MM.1S (cell line): ENCODE results near the gene MYO1C.

ENCODE experiments used
- DNase-seq: peaks from one replicate; pipeline ENCODE4 v3.0.0-alpha.2; 2015
- H2AFZ ChIP-seq: fragments of 300-600 bp; sonication (generic); 2 replicates; pipeline ENCODE4 v1.6.0; 2016; ENCODE audit warnings: antibody characterized with exemption, low read length
- H3F3A ChIP-seq: fragments of 300-600 bp; sonication (generic); 2 replicates; pipeline ENCODE4 v1.6.1; 2016; ENCODE audit warnings: mild to moderate bottlenecking, antibody characterized with exemption, low read length, moderate library complexity, mixed read lengths; ENCODE audit not compliant: insufficient read depth
- H3K27ac ChIP-seq: fragments of 300-600 bp; sonication (generic); 2 replicates; pipeline ENCODE4 v1.5.1; 2016; ENCODE audit warnings: mild to moderate bottlenecking, low read length
- H3K27me3 ChIP-seq: fragments of 300-600 bp; sonication (generic); replicated peaks from 2 replicates; pipeline ENCODE4 v1.6.0; 2016; ENCODE audit warnings: low read length; ENCODE audit not compliant: insufficient read depth
- H3K36me3 ChIP-seq: fragments of 300-600 bp; sonication (generic); replicated peaks from 2 replicates; pipeline ENCODE4 v1.6.1; 2016; ENCODE audit warnings: mild to moderate bottlenecking, low read length, mixed read lengths; ENCODE audit not compliant: insufficient read depth
- H3K4me1 ChIP-seq: fragments of 300-600 bp; sonication (generic); 2 replicates; pipeline ENCODE4 v1.6.1; 2016; ENCODE audit warnings: low read length, mixed read lengths
- H3K4me2 ChIP-seq: fragments of 300-600 bp; sonication (generic); 2 replicates; pipeline ENCODE4 v1.6.0; 2016; ENCODE audit warnings: low read depth, low read length
- H3K4me3 ChIP-seq: fragments of 300-600 bp; sonication (generic); 2 replicates; pipeline ENCODE4 v1.5.1; 2016; ENCODE audit warnings: low read length, mixed read lengths
- H3K79me2 ChIP-seq: fragments of 300-600 bp; sonication (generic); 2 replicates; pipeline ENCODE4 v1.6.1; 2016; ENCODE audit warnings: mixed run types, low read length, mixed read lengths
- H3K9ac ChIP-seq: fragments of 300-600 bp; sonication (generic); 2 replicates; pipeline ENCODE4 v1.6.1; 2016; ENCODE audit warnings: low read length, mixed read lengths
- H3K9me2 ChIP-seq: fragments of 300-600 bp; sonication (generic); replicated peaks from 2 replicates; pipeline ENCODE4 v1.6.1; 2016; ENCODE audit warnings: mild to moderate bottlenecking, low read length, mixed read lengths; ENCODE audit not compliant: insufficient read depth
- H3K9me3 ChIP-seq: fragments of 300-600 bp; sonication (generic); replicated peaks from 2 replicates; pipeline ENCODE4 v1.6.1; 2016; ENCODE audit warnings: mild to moderate bottlenecking, low read length, mixed read lengths; ENCODE audit not compliant: insufficient read depth
- H4K20me1 ChIP-seq: fragments of 300-600 bp; sonication (generic); 2 replicates; pipeline ENCODE4 v1.6.1; 2016; ENCODE audit warnings: mild to moderate bottlenecking, low read length, moderate library complexity, mixed read lengths; ENCODE audit not compliant: insufficient read depth
- EZH2 ChIP-seq: fragments of 300-600 bp; sonication (generic); optimal IDR thresholded peaks from 2 replicates; pipeline ENCODE3; 2017; ENCODE audit warnings: low read depth, mild to moderate bottlenecking, antibody characterized with exemption, low read length, mixed read lengths
- EZH2phosphoT487 ChIP-seq: fragments of 300-600 bp; sonication (generic); IDR thresholded peaks from 2 replicates; pipeline ENCODE4 v1.6.1; 2018; ENCODE audit warnings: antibody characterized with exemption, low read length
- TF ChIP-seq, protein P1 (sequence below): fragments of 300-600 bp; sonication (generic); IDR thresholded peaks from 2 replicates; pipeline ENCODE4 v1.5.1; 2016; ENCODE audit warnings: antibody characterized with exemption, low read length, mixed read lengths

Gene MYO1C

GRCh38 chr17:1470755-1471462 lies 21.6 kb downstream of the MYO1C start:
- Histone ChIP-seq H3K4me2 (no peak overlapping the region), H3K9ac (no peak overlapping the region), H4K20me1 (no peaks in the 10 kb centered on the region), H3K27ac (no peak overlapping the region), H2AFZ (no peak overlapping the region), H3K4me3 (no peak overlapping the region), H3K9me2 (no peaks in the 10 kb centered on the region), H3F3A (no peaks in the 10 kb centered on the region), H3K4me1 (no peaks in the 10 kb centered on the region), H3K27me3 (no peaks in the 10 kb centered on the region), H3K9me3 (no peaks in the 10 kb centered on the region), H3K79me2 (no peaks in the 10 kb centered on the region), H3K36me3 (no peaks in the 10 kb centered on the region)
- no peak for DNase-seq
- no peak for TF ChIP-seq EZH2phosphoT487
- TF ChIP-seq, protein P1, sequence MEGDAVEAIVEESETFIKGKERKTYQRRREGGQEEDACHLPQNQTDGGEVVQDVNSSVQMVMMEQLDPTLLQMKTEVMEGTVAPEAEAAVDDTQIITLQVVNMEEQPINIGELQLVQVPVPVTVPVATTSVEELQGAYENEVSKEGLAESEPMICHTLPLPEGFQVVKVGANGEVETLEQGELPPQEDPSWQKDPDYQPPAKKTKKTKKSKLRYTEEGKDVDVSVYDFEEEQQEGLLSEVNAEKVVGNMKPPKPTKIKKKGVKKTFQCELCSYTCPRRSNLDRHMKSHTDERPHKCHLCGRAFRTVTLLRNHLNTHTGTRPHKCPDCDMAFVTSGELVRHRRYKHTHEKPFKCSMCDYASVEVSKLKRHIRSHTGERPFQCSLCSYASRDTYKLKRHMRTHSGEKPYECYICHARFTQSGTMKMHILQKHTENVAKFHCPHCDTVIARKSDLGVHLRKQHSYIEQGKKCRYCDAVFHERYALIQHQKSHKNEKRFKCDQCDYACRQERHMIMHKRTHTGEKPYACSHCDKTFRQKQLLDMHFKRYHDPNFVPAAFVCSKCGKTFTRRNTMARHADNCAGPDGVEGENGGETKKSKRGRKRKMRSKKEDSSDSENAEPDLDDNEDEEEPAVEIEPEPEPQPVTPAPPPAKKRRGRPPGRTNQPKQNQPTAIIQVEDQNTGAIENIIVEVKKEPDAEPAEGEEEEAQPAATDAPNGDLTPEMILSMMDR, result no peak
- no peak for TF ChIP-seq EZH2

DNA sequence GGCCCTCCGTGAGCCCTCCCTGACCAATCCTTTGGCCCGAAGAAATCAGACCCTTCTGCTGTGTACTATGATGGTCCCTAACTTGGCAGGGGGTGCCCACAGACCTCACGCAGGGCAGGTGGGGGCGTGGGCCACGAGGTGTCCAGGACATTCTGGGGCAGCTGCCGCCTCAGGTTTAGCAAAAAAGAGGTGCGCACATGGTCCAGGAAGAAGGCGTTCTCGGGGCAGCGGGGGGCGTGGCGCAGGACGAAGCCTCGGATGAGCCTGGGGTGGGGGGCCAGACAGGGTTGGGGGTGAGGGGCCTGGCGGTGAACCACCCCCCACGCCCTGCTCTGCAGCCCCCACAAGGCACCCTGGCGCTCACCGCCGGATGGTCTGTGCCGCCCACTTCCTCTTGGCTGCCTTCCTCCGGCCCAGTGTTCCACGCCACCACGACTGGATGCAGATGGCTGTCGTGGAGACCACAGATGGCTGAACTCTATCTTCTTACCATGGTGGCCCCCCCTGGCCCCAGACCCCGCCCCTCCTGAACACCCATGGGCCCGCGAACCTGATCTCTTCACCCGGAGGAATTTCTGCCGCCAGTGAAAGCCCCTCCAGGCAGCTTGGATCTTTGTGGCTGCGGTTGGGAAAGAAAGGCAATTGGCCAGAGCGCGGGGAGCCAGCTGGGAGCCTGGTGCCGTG lies 22.3 kb downstream of the MYO1C start:
- Histone ChIP-seq H3K9me3 (no peaks in the 10 kb centered on the region), H3K9ac (no peak overlapping the region), H3K9me2 (no peaks in the 10 kb centered on the region), H3K79me2 (no peaks in the 10 kb centered on the region), H3K36me3 (no peaks in the 10 kb centered on the region), H3K27ac (no peak overlapping the region), H3K4me1 (no peaks in the 10 kb centered on the region), H3K4me3 (no peak overlapping the region), H2AFZ (no peak overlapping the region), H3K4me2 (no peak overlapping the region), H4K20me1 (no peaks in the 10 kb centered on the region), H3F3A (no peaks in the 10 kb centered on the region), H3K27me3 (no peaks in the 10 kb centered on the region)
- no peak for DNase-seq
- no peak for TF ChIP-seq EZH2phosphoT487
- TF ChIP-seq, protein P1, result no peak
- no peak for TF ChIP-seq EZH2

DNA sequence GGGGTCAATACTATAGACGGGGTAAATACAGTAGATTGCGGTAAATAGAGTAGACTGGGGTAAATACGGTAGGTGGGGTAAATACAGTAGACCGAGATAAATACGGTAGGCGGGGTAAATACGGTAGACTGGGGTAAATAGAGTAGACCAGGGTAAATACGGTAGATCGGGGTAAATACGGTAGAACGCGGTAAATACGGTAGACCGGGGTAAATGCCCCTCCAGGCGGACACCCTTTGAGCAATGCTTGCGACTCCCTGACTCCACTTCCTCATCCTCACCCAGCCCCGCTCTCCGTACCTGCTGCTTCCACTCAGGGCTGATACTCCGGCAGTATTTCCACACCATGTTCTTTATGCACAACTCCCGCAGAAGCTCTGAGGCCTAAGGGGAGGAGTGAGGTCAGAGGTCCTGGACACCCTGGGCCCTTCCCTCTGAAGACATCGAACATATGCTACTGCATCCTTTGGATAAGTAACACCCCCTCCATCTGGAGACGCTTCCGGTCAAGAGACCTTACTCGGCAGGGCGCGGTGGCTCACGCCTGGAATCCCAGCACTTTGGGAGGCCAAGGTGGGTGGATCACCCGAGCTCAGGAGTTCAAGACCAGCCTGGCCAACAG lies 23.1 kb downstream of the MYO1C start:
- no peaks in the 10 kb centered on the region for H3K27me3 ChIP-seq
- no peak overlapping the region for H3K4me2 ChIP-seq
- no peaks in the 10 kb centered on the region for H4K20me1 ChIP-seq
- no peaks in the 10 kb centered on the region for H3K9me3 ChIP-seq
- no peaks in the 10 kb centered on the region for H3K9me2 ChIP-seq
- TF ChIP-seq EZH2phosphoT487 (no peak), EZH2 (no peak)
- TF ChIP-seq, protein P1, result no peak
- no peaks in the 10 kb centered on the region for H3K36me3 ChIP-seq
- H3K79me2 ChIP-seq, result no peaks in the 10 kb centered on the region
- no peaks in the 10 kb centered on the region for H3F3A ChIP-seq
- no peak overlapping the region for H3K27ac ChIP-seq
- no peak overlapping the region for H3K4me3 ChIP-seq
- DNase-seq, result no peak
- no peak overlapping the region for H3K9ac ChIP-seq
- no peak overlapping the region for H2AFZ ChIP-seq
- H3K4me1 ChIP-seq, result no peaks in the 10 kb centered on the region
